Hindlimb muscle (tissue), 1 donor: Measurements from ENCODE around the gene CHSY3. TPM values are rescaled to one million over a fixed set of nuclear protein-coding genes. Genes with fewer than 3 reads are reported as not detected.

Experiments used
- DNase-seq: peaks from one replicate; pipeline ENCODE4 v3.0.0-alpha.2; 2013
- polyA plus RNA-seq: library from polyadenylated mRNA; unstranded; fragments of 120-200 nt; gene quantifications from one replicate; pipeline ENCODE4 v1.2.1, GENCODE V29; 2013; ENCODE audit not compliant: insufficient read length

CHSY3 gene
- polyA plus RNA-seq, 1 donor: 4.4 TPM

DNA sequence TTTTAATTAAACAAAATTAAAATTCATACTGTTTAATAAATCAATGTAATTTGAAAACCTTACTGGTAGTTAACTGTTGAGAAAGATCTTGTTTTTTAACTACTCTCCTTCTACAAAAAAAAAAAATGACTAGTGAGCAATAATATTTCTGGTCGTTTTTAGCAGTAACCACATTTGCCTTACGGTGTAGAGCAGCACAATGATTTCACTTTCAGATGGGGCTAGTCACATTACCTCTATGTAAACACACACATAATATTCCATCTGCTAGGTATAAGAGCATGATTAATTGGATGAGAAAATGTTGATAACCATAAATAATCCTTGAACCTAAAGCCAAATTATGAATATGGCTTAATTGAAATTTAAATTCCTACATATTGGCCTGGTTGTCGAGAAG, 198.1 kb downstream of the CHSY3 start:
- DNase-seq: no peak

DNA sequence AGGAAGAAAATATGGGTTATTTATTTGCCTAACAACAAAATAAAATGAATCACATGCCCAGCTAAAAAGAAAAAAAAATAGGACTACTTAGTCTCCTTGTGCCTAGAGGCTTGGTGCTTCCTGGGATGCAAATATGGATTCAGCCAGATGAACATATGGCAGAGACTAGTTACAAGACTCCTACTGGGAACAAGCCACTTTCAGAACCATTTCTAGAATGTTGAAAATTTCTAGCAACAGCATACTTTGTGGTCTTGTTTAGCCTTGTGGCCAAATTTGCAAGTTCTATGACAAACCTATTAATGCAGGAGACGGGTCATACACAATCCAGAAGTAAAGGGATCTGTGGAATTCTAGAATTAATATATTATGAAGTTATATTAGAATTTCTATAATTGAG, 198.7 kb downstream of the CHSY3 start:
- DNase-seq: no peak

DNA sequence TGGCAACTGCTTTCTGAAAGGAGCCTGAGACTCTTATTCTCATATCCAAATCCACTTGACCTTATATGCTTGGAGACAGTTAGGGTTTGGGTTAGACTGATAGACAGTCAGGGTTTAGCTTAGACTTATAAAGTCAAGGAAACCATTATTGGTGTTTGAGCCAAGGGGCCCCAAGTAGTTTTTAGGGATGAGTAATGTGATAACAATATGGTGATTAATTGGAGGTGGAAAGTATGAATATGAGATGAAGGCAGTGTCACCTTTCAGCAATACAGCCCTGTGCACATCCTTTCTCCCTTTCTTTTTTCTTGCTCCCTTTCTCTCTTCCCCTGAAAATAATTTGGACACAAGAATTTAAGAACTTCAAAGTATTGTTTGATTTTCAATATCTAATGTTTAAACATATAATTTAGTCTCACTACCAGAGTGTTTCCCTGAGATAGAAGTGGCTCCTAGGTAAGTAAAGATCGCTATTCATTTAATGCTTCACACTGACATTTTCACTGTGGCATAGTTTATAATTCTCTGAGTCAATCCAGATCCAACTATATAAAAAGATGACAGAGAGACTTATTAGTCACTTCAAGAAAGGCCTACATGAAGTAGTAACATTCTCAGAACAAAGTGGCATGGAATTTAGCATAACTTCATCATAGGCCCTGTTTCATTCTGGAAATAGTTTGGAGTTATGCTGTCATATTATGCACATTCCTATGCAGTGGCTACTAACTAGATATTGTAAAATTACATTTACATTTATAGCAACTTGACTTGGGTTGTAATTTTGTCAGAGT, 200.8 kb downstream of the CHSY3 start:
- no peak for DNase-seq

DNA sequence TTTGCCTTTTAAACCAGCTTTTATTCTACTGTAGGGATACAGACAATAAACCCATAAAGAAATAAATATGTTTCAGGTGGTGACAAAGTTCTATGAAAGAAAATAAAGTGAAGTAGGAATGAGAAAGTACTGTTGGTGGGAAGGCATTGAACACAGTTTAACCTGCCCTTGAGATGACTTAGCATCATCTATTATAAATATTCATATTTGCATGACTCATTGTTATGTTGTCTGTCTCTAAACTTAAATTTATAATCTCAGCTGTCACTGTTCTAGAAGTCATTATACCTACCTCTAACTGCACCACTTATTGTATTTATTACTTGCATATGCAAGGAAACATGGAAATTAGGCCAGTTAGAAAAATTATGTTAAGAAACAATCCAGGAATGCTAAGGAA, 202.2 kb downstream of the CHSY3 start:
- no peak for DNase-seq

DNA sequence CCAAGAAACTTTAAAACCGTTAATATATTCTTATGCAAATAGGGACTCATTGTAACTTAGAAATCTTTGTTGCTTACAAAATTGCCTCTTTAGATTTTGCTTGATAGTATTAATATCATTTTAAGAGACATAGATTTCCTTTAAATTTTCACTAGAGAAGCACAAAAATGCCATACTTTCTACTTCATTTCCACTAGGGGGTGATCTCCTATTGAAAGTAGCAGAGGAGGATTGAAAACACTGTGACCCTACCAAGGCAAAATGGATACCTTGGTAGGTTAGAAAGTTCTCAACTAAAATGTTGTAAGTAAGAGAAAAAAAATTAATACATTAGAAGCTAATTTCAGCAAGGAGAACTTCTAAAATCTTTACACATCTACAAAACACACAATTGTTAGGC, 204.9 kb downstream of the CHSY3 start:
- DNase-seq: no peak

DNA sequence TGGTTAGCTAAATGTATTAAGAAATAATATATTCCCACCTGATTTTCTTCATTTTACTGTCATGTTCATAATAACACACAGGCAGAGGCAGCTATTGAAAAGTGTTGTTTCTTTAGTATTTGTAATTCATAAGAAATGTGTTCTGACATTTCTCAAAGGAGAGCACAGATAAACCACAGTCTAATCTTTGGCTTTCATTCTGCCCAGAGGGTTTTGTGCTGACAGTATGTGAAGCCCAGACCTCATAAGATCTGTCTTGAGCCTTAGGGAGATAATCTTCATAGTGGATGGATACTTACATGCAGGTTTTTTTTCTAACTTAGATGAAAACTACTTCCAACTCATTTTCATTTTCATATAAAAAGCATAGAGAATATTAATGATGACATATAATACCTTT, 206.1 kb downstream of the CHSY3 start:
- no peak for DNase-seq

DNA sequence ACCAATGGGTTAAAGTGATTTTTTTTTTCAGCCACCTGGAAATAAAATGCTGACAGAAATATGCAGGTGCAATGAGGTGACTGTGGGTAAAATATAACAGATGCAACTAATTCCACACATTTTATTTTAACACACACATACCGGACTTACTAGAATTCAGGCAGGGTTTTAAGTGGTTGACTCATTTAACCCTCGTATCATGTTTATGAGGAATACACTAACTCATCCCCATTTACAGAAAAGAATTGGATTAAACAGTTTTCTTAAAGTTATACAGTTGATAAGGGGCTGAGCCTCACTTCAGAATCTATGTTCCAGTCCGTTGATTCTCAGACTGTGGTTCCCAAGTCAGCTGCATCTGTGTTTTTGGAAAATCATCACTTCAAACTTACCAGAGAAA, 207.5 kb downstream of the CHSY3 start:
- DNase-seq: no peak

DNA sequence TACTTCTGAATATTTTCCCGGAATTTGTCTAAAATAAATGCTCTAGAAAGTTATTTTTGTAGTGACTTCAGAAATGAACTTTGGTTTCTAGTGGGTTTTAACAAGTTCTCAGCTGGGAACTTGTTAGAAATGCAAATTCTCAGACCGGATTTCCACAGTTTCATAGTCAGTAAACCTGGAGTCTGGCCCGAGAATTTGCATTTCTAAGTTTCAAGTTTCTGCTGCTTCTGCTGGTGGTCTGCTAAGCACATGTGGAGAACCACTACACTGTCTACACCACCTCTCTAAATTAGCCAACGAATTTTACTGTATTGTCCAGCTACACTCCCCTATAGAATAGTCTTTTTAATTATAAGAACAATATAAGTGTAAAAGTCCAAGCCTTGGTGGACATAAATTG, 208.0 kb downstream of the CHSY3 start:
- DNase-seq: no peak

DNA sequence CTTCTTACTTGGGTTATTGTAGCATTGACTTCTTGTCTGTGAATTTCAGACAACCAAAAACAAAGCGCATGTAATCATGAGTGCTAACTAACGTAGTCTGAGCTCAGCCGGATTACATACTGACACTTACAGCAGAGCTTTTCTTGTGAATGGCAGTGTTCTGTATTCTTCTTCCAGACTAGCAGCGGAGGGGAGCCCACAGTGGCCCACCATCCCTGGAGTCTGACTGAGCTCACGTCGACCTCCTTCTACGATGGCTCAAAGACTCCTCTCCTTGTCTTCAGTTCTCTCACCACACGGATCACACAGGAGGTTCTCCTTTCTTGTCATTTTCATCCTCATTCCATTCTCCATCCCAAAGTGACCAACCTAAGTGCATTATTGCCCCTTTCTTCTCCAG, 211.4 kb downstream of the CHSY3 start:
- no peak for DNase-seq

DNA sequence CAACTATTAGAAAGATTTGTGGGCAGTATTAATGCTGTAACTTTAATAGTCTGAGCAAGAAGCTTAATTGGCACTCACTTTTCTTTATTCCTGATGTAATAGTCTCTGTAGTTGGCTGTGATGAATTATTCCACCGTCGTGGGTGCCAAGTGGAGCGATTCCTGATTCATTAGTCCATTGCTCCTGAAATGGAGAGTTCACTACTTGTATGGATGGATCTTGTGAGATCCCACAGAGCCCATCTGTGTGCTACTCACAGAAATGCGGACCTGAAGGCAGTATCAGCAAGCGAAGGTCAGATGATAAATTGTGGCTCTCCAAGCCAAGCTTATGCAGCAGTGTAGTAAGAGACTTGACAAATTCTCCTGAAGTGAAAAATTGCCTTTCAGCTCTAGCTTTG, 212.2 kb downstream of the CHSY3 start:
- DNase-seq: no peak

DNA sequence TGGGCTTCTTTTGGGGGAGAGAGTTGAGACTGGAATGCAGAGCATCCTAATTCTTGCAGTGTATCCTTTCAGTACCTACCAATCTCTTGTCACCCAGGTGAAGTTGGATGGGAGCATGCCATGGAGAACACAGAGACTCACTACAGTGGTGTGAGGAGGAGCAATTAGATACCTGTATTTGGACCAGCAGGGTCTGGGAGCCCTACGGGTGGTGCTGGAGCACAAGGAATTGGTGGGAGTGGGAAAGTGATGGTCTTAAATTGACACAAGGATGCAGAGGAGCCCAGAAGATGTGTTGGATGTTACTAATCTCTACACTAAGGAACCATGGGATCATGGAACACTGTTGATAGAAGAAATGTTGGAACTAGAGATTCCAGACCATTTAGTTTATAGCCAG, 212.7 kb downstream of the CHSY3 start:
- DNase-seq: no peak

DNA sequence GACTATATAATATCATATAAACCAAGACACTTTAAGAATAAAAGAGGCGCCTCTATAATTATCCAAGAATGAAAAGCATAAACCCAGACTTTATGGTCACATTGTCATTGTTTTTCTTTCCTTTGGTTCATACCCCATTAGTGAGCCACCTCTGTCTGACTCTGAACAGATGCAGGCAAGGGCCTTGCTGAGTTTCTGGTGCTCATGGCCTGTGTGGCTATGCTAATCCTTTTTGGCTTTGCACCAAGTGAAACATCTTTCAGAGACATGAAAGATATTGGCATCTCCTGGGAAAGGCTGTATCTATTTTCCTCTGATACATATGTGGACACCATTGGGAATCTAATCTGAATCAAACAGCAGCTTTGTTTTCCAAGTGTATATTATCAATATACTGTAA, 222.5 kb downstream of the CHSY3 start:
- DNase-seq: no peak

DNA sequence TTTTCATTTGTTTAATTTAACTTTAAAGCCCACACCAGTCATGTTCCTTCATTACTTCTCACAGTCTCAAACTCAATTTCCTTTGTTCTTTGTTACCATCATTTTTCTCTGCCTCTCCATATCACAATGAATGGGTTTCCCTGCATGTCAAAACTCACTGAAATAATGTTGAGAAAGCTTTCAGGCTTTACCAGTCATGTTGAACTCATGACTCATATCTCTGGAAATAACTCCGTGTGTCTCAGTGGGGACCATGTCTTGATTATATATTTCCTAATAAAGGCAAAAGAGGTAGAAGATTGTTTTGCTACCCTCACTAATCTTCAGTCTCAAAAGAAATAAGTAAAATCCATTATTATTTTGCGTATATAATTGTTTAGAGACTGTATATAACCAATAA, 231.2 kb downstream of the CHSY3 start:
- no peak for DNase-seq

DNA sequence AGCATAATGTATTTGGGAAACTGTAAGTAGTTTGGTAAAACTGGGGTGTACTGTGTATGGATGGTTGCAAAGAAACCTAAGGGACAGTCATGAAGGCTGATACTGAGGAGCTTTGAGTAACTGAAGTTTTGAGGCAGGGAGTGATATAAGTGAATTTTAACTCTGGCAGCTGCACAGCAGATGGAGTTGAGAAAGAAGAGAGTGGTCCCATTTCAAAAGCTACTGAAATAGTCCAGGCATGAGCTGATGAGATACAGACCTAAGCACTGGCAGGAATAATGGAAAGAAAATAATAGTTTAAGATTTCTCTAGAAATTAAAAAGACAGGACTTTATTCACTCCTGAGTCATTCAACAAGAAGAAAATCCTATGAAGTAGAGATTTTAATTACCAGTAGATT, 232.0 kb downstream of the CHSY3 start:
- no peak for DNase-seq

DNA sequence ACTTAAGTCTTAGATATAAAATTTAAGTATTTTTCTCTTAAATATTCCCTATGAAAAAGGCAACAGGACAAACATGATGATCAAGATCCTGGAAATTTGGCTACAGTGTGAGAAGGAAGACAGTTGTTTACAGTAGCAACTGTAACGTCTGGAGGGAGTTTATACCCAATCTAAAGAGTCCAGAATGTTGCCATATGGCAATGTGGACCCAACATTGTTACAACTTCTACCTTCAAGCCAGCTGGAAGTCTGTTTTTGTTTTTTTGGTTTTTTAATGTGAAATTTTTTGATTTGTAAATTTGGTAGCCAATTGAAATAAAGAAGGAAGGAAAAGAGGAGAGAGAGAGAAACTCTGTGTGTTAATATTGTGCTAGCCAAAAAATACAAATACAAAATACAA, 233.4 kb downstream of the CHSY3 start:
- DNase-seq: no peak

DNA sequence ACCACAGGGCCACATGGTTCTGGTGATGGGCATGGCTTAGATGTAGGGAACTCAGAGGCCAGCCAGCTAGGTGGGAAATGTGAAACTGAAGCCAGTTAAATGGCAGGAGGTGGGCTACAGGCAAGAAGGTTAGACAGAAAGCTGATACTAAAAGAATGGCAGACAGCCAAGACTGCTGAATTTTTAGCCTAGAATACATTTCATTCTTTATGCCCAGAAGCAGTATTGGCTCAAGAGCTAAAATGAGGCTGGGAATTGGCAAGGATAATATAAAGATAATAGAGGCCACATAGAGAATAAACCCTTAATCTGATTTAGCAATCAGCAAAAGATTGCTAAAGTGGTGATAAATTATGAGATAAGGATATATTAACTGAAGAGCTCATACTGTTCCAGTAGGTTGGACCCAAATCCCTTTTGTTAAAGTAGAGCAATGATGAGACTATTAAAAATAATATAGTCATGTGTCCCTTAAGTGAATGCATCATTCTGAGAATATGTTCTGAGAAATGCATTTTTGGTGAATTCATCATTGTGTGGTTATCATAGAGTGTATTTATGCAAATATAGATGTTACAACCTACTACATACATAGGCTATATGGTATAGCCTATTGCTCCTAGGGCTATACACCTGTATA, 234.3 kb downstream of the CHSY3 start:
- DNase-seq: no peak

DNA sequence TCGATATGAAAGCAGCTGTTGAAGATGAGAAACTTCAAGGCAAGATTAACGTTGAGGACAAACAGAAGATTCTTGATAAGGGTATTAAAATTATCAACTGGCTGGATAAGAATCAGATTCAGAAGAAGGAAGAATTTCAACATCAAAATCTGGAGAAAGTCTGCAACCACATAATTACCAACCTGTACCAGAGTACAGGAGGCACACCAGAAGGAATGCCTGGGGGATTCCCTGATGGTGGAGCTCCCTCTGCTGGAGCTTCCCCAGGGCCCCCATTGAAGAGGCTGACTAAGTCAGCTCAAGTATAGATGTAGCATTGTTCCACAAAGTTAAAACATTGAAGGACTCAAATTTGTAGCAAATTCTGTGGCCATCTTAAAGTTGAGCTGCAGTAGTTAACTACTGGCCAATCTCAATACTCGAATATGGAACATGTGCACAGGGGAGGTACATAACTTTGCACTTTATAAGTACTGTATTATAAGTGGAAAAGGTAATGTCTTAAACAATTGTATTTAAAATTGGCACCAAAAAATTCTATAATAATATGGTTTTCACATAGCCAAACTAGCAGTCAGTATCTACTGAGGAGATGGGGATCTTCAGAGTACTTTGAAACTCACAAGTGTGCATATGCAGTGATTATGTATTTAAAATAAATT, 237.5 kb downstream of the CHSY3 start:
- no peak for DNase-seq

DNA sequence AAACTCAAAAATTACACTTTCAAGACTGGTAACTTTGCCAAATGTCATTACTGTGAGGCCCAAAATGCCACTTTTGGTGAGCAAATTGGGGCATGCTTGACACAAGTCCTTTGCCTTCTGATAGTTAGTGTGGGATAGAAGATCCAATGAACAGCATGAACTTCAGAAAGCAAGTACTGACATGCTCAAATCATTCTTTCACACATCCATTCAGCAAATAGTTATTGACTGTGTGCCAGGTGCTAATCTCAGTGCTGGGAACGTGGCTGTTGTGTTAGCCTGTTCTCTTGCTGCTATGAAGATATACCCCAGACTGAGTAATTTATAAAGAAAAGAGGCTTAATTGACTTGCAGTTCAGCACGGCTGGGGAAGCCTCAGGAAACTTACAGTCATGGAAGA, 247.0 kb downstream of the CHSY3 start:
- DNase-seq: no peak

DNA sequence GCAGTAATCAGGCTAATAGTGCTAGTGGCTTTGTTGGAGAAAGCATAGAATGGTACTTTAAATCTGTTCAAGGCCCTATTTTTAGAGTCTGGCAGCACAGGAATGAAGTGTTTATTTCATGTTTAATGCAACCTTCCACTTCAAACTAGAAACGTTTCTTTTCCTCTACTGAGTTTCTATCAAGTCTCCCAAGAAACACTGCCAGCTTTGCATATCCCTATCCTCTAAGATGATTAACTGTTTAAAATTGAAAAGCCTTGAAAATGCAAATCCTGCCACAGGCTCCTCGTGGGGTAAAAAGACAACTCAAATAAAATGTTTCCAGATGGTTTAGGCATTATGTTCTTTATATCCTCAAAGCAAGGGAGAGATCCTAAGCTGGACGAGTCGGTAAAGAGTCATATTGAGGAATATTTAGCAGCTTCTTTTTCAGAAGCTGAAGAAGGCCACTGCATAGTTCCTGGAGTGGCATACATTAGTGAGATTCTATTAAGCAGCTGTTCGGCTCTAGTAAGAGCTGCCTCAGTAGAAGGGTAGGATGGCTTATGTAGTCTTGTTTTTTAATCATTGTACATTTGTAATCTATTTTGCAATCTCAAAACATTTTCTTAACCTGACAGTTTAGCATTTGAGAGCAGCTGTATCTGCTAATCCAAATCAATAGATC, 251.2 kb downstream of the CHSY3 start:
- DNase-seq: peak; percentile 43

DNA sequence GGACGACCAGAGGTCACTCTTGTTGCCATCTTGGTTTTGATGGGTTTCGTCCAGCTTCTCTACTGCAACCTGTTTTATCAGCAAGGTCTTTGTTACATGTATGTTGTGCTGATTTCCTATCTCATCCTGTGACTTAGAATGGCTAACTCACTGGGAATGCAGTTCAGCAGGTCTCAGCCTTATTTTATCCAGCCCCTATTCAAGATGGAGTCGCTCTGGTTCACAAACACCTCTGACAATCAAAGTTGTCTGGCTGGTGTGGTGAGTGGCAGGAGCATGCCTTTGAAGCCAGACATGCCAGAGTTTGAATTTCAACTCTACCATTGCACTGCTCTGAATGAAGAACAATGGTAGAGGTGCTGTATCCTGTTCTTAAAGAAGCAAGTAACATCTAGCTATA, 253.8 kb downstream of the CHSY3 start:
- no peak for DNase-seq

DNA sequence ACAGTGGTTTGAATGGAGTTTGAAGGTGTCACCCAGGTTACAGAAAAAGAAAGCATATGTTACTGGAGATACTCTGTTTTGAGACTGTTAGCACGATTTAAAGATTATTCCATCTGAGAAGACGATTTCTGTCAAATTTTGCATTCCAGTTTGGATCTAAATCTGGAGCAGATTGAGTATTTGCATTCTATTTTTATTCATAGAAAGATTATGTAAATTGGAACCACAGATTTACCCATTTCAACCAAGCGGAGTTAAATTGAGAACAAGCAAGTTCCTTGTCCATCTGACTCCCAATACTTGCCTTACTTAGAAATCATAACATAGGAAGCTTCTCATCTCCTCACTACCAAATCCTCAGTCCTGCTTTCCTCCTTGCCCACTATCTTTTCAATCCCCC, 255.7 kb downstream of the CHSY3 start:
- DNase-seq: no peak

DNA sequence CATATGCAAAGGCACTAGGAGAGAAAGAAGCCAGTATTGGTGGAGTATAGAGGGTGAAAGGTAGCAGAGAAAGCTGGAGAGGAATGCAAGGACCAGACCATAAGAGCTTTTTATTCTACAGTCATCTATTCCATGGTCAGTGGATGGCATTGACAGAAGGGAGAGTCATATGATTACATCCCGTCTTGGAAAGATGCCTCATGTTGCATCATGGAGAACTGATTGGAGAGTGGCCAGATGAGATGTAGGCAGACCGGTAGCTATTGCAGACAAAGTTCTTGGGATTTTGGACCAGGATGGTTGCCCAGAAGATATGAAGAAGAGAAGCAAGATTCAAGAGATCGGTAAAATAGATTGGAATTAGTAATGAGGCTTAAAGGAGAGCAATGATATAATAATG, 260.7 kb downstream of the CHSY3 start:
- DNase-seq: no peak

DNA sequence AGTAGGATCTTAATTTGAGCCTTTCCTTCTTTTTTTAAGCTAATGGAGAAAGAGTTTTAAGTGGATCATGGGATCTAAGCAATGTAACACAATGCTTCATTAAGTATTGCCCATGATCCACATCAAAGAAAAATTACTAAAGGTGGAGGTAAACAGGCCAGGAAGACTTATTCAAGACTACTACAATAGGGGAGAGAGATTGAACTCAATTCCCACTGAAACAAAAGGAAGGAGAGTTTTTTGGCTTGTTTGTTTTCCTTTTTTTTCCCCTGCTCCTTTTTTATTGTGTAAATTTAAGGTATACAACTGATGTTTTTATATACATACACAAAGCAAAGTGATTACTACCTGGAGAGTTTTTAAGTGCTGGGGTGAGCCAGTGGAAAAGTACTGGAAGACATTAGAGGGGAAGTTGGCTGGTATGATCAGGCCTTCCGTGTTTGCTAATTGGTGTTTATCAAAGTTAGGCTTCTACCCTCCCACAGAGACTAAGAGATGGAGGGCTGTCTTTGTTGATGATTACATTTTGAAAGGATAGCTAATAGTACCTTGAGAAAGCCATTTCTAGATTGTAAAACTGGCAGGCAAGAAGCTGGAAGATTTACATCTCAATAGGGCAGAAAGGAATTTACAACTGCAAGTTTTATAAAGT, 262.7 kb downstream of the CHSY3 start:
- DNase-seq: no peak
